Measurements from ENCODE around the gene SLC10A3. TPM values are rescaled to one million over a fixed set of nuclear protein-coding genes. Genes with fewer than 3 reads are reported as not detected.

Gene SLC10A3
- total RNA-seq, 1 experiment from 2014 or later: 54.9 TPM

DNA sequence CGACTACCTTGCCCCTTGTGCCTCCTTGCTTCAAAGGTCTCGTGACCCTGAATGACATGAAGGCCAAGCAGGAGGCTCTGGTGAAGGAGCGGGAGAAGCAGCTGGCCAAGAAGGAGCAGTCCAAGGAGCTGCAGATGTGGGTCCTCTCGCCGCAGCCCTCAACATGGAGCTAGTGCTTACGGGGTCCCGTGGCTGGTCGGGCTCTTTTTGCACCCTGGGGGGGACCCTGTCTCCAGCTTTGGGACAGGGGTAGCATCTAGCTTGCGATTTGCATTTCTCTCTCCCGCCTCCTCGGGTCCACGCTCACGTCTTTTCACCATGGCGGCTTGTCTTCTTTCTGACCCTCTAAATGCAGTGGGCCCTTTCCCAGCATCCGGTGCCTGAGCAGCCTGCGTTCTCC, 44.7 kb downstream of the SLC10A3 start:
- H3K27ac ChIP-seq: no peak overlapping the region
- no peak overlapping the region for H2AFZ ChIP-seq
- no peak for DNase-seq
- H3K79me2 ChIP-seq (ENCODE audit: low read depth): peaks cover 10% of the 10 kb centered on the region
- TF ChIP-seq EZH2 (IDR thresholded peaks at IDR 0.05; ENCODE audit: low read depth): no peak
- TF ChIP-seq CTCF (conservative IDR thresholded peaks at IDR 0.05): no peak
- no peaks in the 10 kb centered on the region for H3K36me3 ChIP-seq (ENCODE audit: low read depth)
- H3K9me2 ChIP-seq (ENCODE audit: insufficient read depth): no peaks in the 10 kb centered on the region
- H3K27me3 ChIP-seq (ENCODE audit: insufficient read depth, low read depth): no peaks in the 10 kb centered on the region
- CTCF ChIA-PET: no interaction called here
- no peak overlapping the region for H3K4me3 ChIP-seq
- BruUV-seq (replicated peaks): TSS peak; percentile 5
- H3K4me1 ChIP-seq (replicated peaks; ENCODE audit: insufficient read depth): no peaks in the 10 kb centered on the region
- no peaks in the 10 kb centered on the region for H4K20me1 ChIP-seq (ENCODE audit: insufficient read depth)
- intact Hi-C loops (cut with micrococcal nuclease; ENCODE audit: unreplicated experiment): no loop called here
- POLR2A ChIA-PET (ENCODE audit: unreplicated experiment): no interaction called here
- H3K9me3 ChIP-seq (ENCODE audit: insufficient read depth, low read depth): no peaks in the 10 kb centered on the region
- peaks cover 13% of the 10 kb centered on the region; the same call in 1 of the 2 replicates for H3F3A ChIP-seq (ENCODE audit: insufficient read depth, low read depth)
- no peak overlapping the region for H3K4me2 ChIP-seq

DNA sequence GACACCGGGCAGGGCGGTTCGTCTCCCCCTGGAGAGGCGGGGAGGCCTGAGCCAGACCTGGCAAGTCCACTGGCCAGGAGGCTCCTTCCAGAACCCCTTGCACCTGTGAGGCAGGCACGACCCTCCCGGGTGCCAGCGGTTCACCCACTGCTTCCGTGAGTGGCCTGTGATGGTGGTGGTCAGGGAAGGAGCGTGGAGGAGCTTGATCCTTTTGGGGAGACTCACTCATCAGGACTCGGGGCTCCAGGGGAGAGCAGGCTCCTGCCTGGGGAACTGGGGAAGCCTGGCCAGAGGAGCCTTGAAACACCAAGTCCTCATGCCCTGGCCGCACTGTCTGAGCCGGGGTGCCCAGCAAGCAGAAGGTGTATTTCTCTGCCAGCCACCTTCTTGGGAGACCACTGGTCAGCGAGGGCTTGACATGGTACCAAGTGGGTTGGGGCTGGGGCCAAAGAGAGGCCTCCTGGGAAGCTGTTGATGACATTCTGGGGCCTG, 45.6 kb downstream of the SLC10A3 start:
- Histone ChIP-seq H3K4me1 (replicated peaks; ENCODE audit: insufficient read depth) (no peaks in the 10 kb centered on the region), H3K9me3 (ENCODE audit: insufficient read depth, low read depth) (no peaks in the 10 kb centered on the region), H3K36me3 (ENCODE audit: low read depth) (no peaks in the 10 kb centered on the region), H3K27me3 (ENCODE audit: insufficient read depth, low read depth) (no peaks in the 10 kb centered on the region), H3K9me2 (ENCODE audit: insufficient read depth) (no peaks in the 10 kb centered on the region), H3F3A (ENCODE audit: insufficient read depth, low read depth) (peaks cover 13% of the 10 kb centered on the region; the same call in 1 of the 2 replicates), H3K4me2 (peak overlapping the region; percentile 82), H3K79me2 (ENCODE audit: low read depth) (peaks cover 10% of the 10 kb centered on the region), H4K20me1 (ENCODE audit: insufficient read depth) (no peaks in the 10 kb centered on the region), H2AFZ (peak overlapping the region; percentile 79), H3K4me3 (peak overlapping the region; percentile 72), H3K27ac (no peak overlapping the region)
- POLR2A ChIA-PET (ENCODE audit: unreplicated experiment): interaction anchor here (0.6 kb wide), 2 partner anchors 96 to 558 kb away, joined by 3 to 4 read pairs; no protein-coding TSS in a partner anchor
- CTCF ChIA-PET: no interaction called here
- BruUV-seq (replicated peaks): no TSS peak
- intact Hi-C loops (cut with micrococcal nuclease; ENCODE audit: unreplicated experiment): loop anchor here (5.0 kb wide), 1 partner anchor 48 kb away; the partner anchor contains the start of gene RPL10
- TF ChIP-seq CTCF (conservative IDR thresholded peaks at IDR 0.05) (no peak), EZH2 (IDR thresholded peaks at IDR 0.05; ENCODE audit: low read depth) (no peak)
- no peak for DNase-seq

DNA sequence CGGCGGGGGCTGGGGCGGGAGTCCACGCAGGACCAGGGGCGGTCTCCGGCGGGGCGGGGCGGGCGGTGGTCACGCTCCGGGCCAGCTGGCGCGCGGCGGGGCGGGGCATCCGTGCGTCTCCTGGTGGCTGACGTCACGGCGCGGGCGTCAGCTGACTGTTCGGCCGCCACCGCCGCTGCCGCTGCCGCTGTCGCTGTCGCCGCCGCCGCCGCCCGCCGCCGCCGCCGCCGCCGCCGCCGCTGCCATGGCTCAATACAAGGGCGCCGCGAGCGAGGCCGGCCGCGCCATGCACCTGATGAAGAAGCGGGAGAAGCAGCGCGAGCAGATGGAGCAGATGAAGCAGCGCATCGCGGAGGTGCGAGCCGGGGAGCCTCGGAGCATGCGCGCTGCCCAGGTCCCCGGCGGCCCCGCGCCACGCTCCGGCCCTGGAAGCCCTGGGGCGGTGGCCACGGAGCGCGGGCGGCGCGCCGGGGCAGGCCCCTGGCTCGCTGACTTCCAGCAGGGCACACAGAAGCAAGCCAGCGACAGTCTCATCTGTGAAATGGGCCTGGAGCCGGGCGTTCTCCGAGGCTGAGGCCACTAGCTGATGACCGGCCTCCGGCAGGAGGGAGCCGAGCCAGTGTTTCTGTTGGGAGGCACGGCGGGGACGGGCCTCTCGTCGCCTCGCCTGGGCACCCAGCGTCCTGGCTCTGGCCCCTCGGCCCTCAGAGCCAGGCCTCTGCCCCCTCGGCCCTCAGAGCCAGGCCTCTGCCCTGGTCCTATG, 46.3 kb downstream of the SLC10A3 start, which contains the start of gene FAM50A:
Gene FAM50A, plus strand, starts transcription at position 150 of the 763 bp plus-strand sequence. Its CDS starts 95 bp downstream, at position 245.
- BruUV-seq (replicated peaks): no TSS peak
- CTCF ChIA-PET: no interaction called here
- H3K27ac ChIP-seq: no peak within 1 kb of the TSS

More for the DNA sequence above, 46.3 kb downstream of the SLC10A3 start, which contains the start of gene FAM50A:
- no peaks in the 10 kb centered on the region for H3K4me1 ChIP-seq (replicated peaks; ENCODE audit: insufficient read depth)
- H3K9me3 ChIP-seq (ENCODE audit: insufficient read depth, low read depth): no peaks in the 10 kb centered on the region
- peaks cover 10% of the 10 kb centered on the region for H3K79me2 ChIP-seq (ENCODE audit: low read depth)
- H2AFZ ChIP-seq: peak within 1 kb of the TSS; percentile 79
- H3K27me3 ChIP-seq (ENCODE audit: insufficient read depth, low read depth): no peaks in the 10 kb centered on the region
- H3K4me3 ChIP-seq: peak within 1 kb of the TSS; percentile 72
- no peaks in the 10 kb centered on the region for H3K9me2 ChIP-seq (ENCODE audit: insufficient read depth)
- DNase-seq: peak in 1 of 2 experiments; percentile 77
- H3F3A ChIP-seq (ENCODE audit: insufficient read depth, low read depth): peaks cover 13% of the 10 kb centered on the region; the same call in 1 of the 2 replicates
- H3K4me2 ChIP-seq: peak within 1 kb of the TSS; percentile 82
- intact Hi-C loops (cut with micrococcal nuclease; ENCODE audit: unreplicated experiment): loop anchor here (5.0 kb wide), 1 partner anchor 47 kb away; the partner anchor contains the start of gene RPL10
- TF ChIP-seq EZH2 (IDR thresholded peaks at IDR 0.05; ENCODE audit: low read depth) (no peak), CTCF (conservative IDR thresholded peaks at IDR 0.05) (no peak)
- H4K20me1 ChIP-seq (ENCODE audit: insufficient read depth): no peaks in the 10 kb centered on the region
- H3K36me3 ChIP-seq (ENCODE audit: low read depth): no peaks in the 10 kb centered on the region
- POLR2A ChIA-PET (ENCODE audit: unreplicated experiment): interaction anchor here (0.6 kb wide), 1 partner anchor 97 kb away, joined by 4 read pairs; no protein-coding TSS in a partner anchor
